ENCODE measurements around the gene SBNO2.

Gene SBNO2

DNA sequence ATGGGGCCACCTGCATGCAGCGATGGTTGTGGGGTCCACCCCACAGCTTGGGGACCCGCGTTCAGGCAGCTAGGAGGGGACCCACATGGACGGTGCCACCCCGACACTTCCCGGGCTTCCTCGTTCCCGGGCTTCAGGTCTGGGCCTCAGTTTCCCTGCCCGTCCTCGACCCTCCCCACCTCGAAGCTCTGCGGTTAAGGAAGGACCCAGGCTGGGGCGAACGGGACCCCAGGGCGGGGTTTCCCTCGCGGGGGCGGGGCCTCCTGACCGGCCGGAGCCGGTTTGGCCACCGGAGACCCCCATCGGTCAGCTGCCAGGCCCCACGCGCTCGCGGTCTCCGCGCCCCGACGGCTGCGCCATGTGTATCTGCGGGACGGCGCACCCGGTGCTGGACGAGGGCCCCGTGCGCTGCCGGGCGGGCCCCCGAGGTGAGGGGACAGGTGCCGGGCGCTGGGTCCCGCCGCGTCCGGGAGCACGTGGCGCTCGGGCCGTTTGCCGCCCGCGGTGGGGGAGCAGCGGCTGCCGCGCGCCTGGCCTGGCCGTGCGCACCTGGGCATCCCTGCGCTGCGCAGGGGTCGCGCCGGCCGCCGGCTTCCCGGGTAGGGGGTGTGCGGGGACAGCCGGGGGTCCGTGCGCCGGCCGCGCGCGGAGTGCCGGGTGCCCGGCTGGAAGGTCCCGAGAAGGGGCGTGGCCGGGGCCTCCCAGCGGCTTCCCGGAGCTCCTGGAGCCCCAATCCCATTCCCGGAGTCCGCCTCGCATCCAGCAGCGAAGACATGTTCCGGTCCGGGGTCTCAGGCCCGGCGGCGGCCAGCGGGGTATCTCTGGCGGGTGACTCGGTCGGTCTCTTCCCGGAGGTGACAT is 102.9 kb downstream of the SBNO2 start:
- Histone ChIP-seq H3K9me2 (ENCODE audit: low read depth, low read length) (no peaks in the 10 kb centered on the region), H3K9ac (ENCODE audit: low read length) (no peak overlapping the region), H3K79me2 (ENCODE audit: insufficient read depth, low read length) (no peaks in the 10 kb centered on the region), H3K4me1 (ENCODE audit: insufficient read depth, low read length, severe bottlenecking) (peaks cover 43% of the 10 kb centered on the region), H3K36me3 (ENCODE audit: insufficient read depth, low read length) (peaks cover 38% of the 10 kb centered on the region), H3K27ac (ENCODE audit: low read depth, low read length, poor library complexity, severe bottlenecking) (no peak overlapping the region), H3K4me3 (ENCODE audit: low read depth, low read length, poor library complexity, severe bottlenecking) (no peak overlapping the region), H4K20me1 (ENCODE audit: insufficient read depth, low read length) (no peaks in the 10 kb centered on the region), H3K4me2 (ENCODE audit: low read length) (no peak overlapping the region), H3K27me3 (ENCODE audit: insufficient read depth, low read length) (no peaks in the 10 kb centered on the region), H3K9me3 (ENCODE audit: low read length) (no peaks in the 10 kb centered on the region), H2AFZ (ENCODE audit: low read length) (no peak overlapping the region), H3F3A (ENCODE audit: insufficient read depth, low read length) (no peaks in the 10 kb centered on the region)
- no peak for TF ChIP-seq EZH2 (IDR thresholded peaks at IDR 0.05; ENCODE audit: borderline replicate concordance, low read length)
- TF ChIP-seq, protein P1, sequence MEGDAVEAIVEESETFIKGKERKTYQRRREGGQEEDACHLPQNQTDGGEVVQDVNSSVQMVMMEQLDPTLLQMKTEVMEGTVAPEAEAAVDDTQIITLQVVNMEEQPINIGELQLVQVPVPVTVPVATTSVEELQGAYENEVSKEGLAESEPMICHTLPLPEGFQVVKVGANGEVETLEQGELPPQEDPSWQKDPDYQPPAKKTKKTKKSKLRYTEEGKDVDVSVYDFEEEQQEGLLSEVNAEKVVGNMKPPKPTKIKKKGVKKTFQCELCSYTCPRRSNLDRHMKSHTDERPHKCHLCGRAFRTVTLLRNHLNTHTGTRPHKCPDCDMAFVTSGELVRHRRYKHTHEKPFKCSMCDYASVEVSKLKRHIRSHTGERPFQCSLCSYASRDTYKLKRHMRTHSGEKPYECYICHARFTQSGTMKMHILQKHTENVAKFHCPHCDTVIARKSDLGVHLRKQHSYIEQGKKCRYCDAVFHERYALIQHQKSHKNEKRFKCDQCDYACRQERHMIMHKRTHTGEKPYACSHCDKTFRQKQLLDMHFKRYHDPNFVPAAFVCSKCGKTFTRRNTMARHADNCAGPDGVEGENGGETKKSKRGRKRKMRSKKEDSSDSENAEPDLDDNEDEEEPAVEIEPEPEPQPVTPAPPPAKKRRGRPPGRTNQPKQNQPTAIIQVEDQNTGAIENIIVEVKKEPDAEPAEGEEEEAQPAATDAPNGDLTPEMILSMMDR (IDR thresholded peaks at IDR 0.05; ENCODE audit: low read length): no peak

DNA sequence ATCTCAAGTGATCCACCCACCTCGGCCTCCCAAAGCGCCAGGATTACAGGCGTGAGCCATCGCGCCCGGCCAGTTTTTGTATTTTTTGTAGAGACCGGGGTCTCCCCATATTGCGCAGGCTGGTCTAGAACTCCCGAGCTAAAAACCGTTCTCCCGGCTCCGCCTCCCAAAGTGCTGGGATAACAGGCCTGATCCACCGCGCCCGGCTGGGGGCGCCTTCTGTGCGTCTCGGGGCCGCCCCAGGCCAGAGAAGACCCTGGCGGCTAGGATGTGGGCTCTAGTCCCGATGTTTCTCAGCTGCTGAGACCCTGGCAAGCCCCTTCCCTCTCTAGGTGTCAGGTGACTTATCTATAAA is 103.5 kb downstream of the SBNO2 start:
- TF ChIP-seq, protein P1 (IDR thresholded peaks at IDR 0.05; ENCODE audit: low read length): no peak
- no peak for TF ChIP-seq EZH2 (IDR thresholded peaks at IDR 0.05; ENCODE audit: borderline replicate concordance, low read length)
- no peak overlapping the region for H3K4me2 ChIP-seq (ENCODE audit: low read length)
- H3K79me2 ChIP-seq (ENCODE audit: insufficient read depth, low read length): no peaks in the 10 kb centered on the region
- no peaks in the 10 kb centered on the region for H4K20me1 ChIP-seq (ENCODE audit: insufficient read depth, low read length)
- H3K9ac ChIP-seq (ENCODE audit: low read length): no peak overlapping the region
- no peaks in the 10 kb centered on the region for H3K9me2 ChIP-seq (ENCODE audit: low read depth, low read length)
- no peak overlapping the region for H3K27ac ChIP-seq (ENCODE audit: low read depth, low read length, poor library complexity, severe bottlenecking)
- H3K27me3 ChIP-seq (ENCODE audit: insufficient read depth, low read length): no peaks in the 10 kb centered on the region
- H3K9me3 ChIP-seq (ENCODE audit: low read length): no peaks in the 10 kb centered on the region
- H3K4me1 ChIP-seq (ENCODE audit: insufficient read depth, low read length, severe bottlenecking): peaks cover 45% of the 10 kb centered on the region
- peaks cover 32% of the 10 kb centered on the region for H3K36me3 ChIP-seq (ENCODE audit: insufficient read depth, low read length)
- H3F3A ChIP-seq (ENCODE audit: insufficient read depth, low read length): no peaks in the 10 kb centered on the region
- H3K4me3 ChIP-seq (ENCODE audit: low read depth, low read length, poor library complexity, severe bottlenecking): no peak overlapping the region
- no peak overlapping the region for H2AFZ ChIP-seq (ENCODE audit: low read length)

DNA sequence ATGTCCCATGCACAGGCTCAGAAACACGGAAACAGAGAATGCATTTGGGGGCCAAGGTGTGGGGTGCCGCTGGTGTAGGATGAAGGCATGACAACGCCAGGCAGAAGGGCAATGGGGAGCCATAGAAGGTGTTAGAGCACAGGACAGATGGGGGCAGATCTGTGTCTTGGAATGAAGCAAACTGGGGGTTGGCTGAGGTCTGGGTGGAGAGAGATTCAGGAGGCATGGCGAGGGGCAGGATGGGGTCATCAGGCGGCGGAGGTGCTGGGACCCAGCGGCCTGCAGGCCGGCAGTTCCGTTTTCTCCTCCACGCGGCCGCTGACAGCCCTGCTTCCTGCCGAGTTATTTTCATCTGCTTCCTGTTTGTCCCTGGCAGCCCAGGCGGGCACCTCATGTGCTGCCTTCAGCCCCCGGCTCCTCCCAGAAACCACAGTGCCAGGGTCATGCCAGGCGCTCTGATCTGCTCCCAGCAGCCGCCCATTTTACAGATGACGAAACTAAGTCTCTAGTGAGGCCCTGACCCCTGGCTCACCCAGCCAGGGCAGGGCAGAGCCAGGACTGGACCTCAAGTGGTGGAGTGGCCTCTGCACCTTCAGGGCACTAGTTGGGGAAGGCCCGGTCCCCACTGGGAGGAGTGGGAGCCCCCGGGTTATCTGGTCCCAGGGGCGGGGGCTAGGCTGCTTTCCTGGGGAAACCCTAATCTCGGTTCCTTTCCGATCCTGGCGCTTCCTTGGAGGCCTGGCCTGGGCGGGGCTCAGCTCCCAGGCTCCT is 104.9 kb downstream of the SBNO2 start:
- no peak for TF ChIP-seq EZH2 (IDR thresholded peaks at IDR 0.05; ENCODE audit: borderline replicate concordance, low read length)
- TF ChIP-seq, protein P1 (IDR thresholded peaks at IDR 0.05; ENCODE audit: low read length): no peak
- no peak overlapping the region for H2AFZ ChIP-seq (ENCODE audit: low read length)
- no peaks in the 10 kb centered on the region for H3K79me2 ChIP-seq (ENCODE audit: insufficient read depth, low read length)
- H3K4me3 ChIP-seq (ENCODE audit: low read depth, low read length, poor library complexity, severe bottlenecking): peak overlapping the region; percentile 86
- peak overlapping the region; percentile 92 for H3K27ac ChIP-seq (ENCODE audit: low read depth, low read length, poor library complexity, severe bottlenecking)
- H3K4me2 ChIP-seq (ENCODE audit: low read length): peak overlapping the region; percentile 72
- H3K4me1 ChIP-seq (ENCODE audit: insufficient read depth, low read length, severe bottlenecking): peaks cover 47% of the 10 kb centered on the region
- H3F3A ChIP-seq (ENCODE audit: insufficient read depth, low read length): no peaks in the 10 kb centered on the region
- peaks cover 24% of the 10 kb centered on the region for H3K36me3 ChIP-seq (ENCODE audit: insufficient read depth, low read length)
- peak overlapping the region; percentile 87 for H3K9ac ChIP-seq (ENCODE audit: low read length)
- no peaks in the 10 kb centered on the region for H3K27me3 ChIP-seq (ENCODE audit: insufficient read depth, low read length)
- no peaks in the 10 kb centered on the region for H4K20me1 ChIP-seq (ENCODE audit: insufficient read depth, low read length)
- no peaks in the 10 kb centered on the region for H3K9me3 ChIP-seq (ENCODE audit: low read length)
- H3K9me2 ChIP-seq (ENCODE audit: low read depth, low read length): no peaks in the 10 kb centered on the region
